Natural killer cell (primary cell): ENCODE data around the gene KRT85. TPM values are rescaled to one million over a fixed set of nuclear protein-coding genes. Genes with fewer than 3 reads are reported as not detected.

ENCODE experiments used
- ATAC-seq, 3 donors: fragments of 150-1000 bp in 2 of 3; fragments of 200-7000 bp in 1 of 3; cut with Tn5 transposase; 1 replicate in 1 of 3; 2 replicates in 2 of 3; pipeline ENCODE4 v1.10.0; 2021; ENCODE audit warnings: mild to moderate bottlenecking in 2 of 3, moderate library complexity in 2 of 3
- DNase-seq, 2 donors: peaks; one replicate each; pipeline versions ENCODE4 v3.0.0 to v3.0.0-alpha.2; 2013 to 2021; ENCODE audit warnings: mixed read lengths in 1 of 2
- H3K27ac ChIP-seq: one replicate; pipeline ENCODE4 v1.5.1; 2013; ENCODE audit warnings: mild to moderate bottlenecking, low read length
- H3K27me3 ChIP-seq: one replicate; pipeline ENCODE4 v1.6.1; 2013; ENCODE audit warnings: low read length; ENCODE audit not compliant: control insufficient read depth, insufficient read depth
- H3K36me3 ChIP-seq: one replicate; pipeline ENCODE4 v1.6.1; 2013; ENCODE audit warnings: low read length; ENCODE audit not compliant: control insufficient read depth, insufficient read depth
- H3K4me1 ChIP-seq: one replicate; pipeline ENCODE4 v1.6.1; 2013; ENCODE audit warnings: low read length; ENCODE audit not compliant: control insufficient read depth, insufficient read depth
- H3K4me3 ChIP-seq: one replicate; pipeline ENCODE4 v1.5.1; 2013; ENCODE audit warnings: low read length
- H3K9me3 ChIP-seq: one replicate; pipeline ENCODE4 v1.6.1; 2013; ENCODE audit warnings: low read length; ENCODE audit not compliant: control insufficient read depth, insufficient read depth
- H3K27ac Mint-ChIP-seq, 2 donors: one replicate each; pipeline ENCODE4 v1.8.0; 2022; ENCODE audit warnings: mild to moderate bottlenecking in 2 of 2, mixed read lengths in 2 of 2, moderate library complexity in 1 of 2
- H3K27me3 Mint-ChIP-seq, 2 donors: one replicate each; pipeline ENCODE4 v1.8.0; 2022; ENCODE audit warnings: low read depth in 2 of 2, mixed read lengths in 2 of 2
- H3K36me3 Mint-ChIP-seq: one replicate; pipeline ENCODE4 v1.8.0; 2022; ENCODE audit warnings: mixed read lengths
- H3K4me1 Mint-ChIP-seq, 2 donors: one replicate each; pipeline ENCODE4 v1.8.0; 2022; ENCODE audit warnings: mixed read lengths in 2 of 2
- H3K4me3 Mint-ChIP-seq: one replicate; pipeline ENCODE4 v1.8.0; 2022; ENCODE audit warnings: mild to moderate bottlenecking, moderate library complexity, mixed read lengths
- H3K9me3 Mint-ChIP-seq, 2 donors: one replicate each; pipeline ENCODE4 v1.8.0; 2022; ENCODE audit warnings: mixed read lengths in 2 of 2
- CTCF ChIP-seq: fragments of 200-600 bp; IDR thresholded peaks from one replicate; pipeline ENCODE4 v1.8.0; 2022; ENCODE audit warnings: antibody characterized with exemption
- WGBS: methylation state at CpG from one replicate; pipeline ENCODE4 v1.1.7; 2013; ENCODE audit warnings: missing lambda C conversion rate; ENCODE audit not compliant: insufficient coverage; 5-methylcytosine and 5-hydroxymethylcytosine counted together
- intact Hi-C: fragments of 100-400 bp; cut with micrococcal nuclease; formaldehyde crosslinking; loops from one replicate; pipeline ENCODE4 v1.14.2; 2022
- total RNA-seq, 4 donors: library from RNA; stranded (reverse); fragments of 120-200 nt in 1 of 4; gene quantifications; one replicate each; pipeline versions ENCODE4 v1.2.3 to v1.2.4, GENCODE V29; 2013 to 2022

KRT85 gene
- total RNA-seq, 3 donors from 2014 or later (not counting 1 experiment from before 2014, with no cell fraction given): not detected

GRCh38 chr12:52342781-52343490 is 24.3 kb downstream of the KRT85 start:
- no peaks in the 10 kb centered on the region for H3K36me3 ChIP-seq
- Mint-ChIP-seq H3K27me3 (peaks cover 60 to 74% of the 10 kb centered on the region in 2 donors), H3K36me3 (no peaks in the 10 kb centered on the region), H3K9me3 (no peaks in the 10 kb centered on the region), H3K4me3 (no peak overlapping the region), H3K4me1 (peaks cover 0 to 11% of the 10 kb centered on the region in 2 donors), H3K27ac (no peak overlapping the region)
- no peak overlapping the region for H3K27ac ChIP-seq
- DNase-seq: no peak
- no peaks in the 10 kb centered on the region for H3K4me1 ChIP-seq
- intact Hi-C loops: no loop called here
- peaks cover 3% of the 10 kb centered on the region for H3K9me3 ChIP-seq
- no peak for TF ChIP-seq CTCF
- no peak overlapping the region for H3K4me3 ChIP-seq
- H3K27me3 ChIP-seq: peaks cover 9% of the 10 kb centered on the region
- 81% methylated on average over 2 of the region's 2 CpGs for WGBS
- no peak for ATAC-seq

DNA sequence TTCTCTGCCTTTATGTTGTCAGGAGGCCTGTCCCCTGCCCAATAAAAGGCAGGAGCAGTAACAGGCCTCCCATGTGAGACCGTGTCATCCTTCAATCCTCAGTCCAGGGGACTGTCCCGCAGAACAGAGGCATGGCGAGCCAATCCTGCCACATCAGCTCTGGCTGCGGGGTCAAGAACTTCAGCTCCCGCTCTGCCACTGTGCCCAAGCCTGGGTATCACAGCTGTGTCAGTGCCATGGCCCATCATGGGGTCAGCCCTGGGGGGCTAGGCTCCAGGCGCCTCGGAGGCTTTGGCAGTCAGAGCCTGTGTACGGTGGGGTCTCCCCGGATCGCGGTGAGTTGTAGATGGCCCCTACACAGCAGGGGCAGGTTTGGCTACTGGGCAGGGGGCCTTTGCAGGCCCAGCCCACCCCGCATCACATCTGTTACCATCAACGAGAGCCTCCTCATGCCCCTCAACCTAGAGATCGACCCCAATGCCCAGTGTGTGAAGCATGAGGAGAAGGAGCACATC is 26.2 kb downstream of the KRT85 start:
- Histone ChIP-seq H3K27me3 (peaks cover 5% of the 10 kb centered on the region), H3K36me3 (no peaks in the 10 kb centered on the region), H3K4me1 (no peaks in the 10 kb centered on the region), H3K9me3 (peaks cover 3% of the 10 kb centered on the region), H3K4me3 (no peak overlapping the region), H3K27ac (no peak overlapping the region)
- WGBS: 92% methylated on average over 14 of the region's 14 CpGs
- peaks cover 59 to 60% of the 10 kb centered on the region in 2 donors for H3K27me3 Mint-ChIP-seq
- H3K4me1 Mint-ChIP-seq: peaks cover 0 to 4% of the 10 kb centered on the region in 2 donors
- H3K36me3 Mint-ChIP-seq: no peaks in the 10 kb centered on the region
- no peak overlapping the region for H3K4me3 Mint-ChIP-seq
- ATAC-seq (no peak), DNase-seq (no peak)
- intact Hi-C loops: no loop called here
- TF ChIP-seq CTCF: no peak
- H3K27ac Mint-ChIP-seq: no peak overlapping the region
- H3K9me3 Mint-ChIP-seq: peaks cover 0 to 4% of the 10 kb centered on the region in 2 donors

DNA sequence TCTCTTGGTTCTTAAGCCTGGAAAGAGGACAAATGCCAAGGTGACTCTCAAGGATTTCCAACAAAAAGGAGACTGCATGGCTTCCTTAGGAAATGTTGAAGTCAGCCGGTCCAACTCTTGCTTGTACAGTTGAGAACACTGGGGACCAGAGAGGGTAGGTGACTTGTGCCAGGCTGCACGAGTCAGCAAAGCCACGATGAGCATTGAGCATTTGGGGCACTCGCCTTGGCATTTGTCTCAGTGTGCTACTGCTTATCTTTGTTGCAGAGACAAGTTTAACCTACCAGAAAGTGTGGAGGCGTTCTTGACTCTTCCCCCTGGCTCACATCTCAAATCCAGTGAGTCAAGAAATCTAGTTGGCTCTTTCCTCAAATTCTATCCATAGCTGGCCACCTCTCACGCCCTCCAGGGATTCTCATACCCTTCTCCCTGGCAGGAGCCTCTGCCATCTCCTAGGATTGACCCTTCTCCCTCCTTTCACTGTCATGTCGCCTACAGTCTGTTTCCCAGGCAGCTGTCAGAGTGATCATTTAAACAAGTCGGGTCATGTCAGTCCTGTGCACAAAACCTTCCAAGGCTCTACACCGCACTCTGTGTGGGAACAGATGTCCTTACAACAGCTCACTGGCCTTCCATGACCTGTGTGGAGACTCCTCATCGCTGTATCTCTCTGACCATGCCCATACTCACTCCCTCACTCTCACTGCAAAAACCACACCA is 28.9 kb downstream of the KRT85 start:
- DNase-seq (no peak), ATAC-seq (no peak)
- H3K4me1 ChIP-seq: no peaks in the 10 kb centered on the region
- Mint-ChIP-seq H3K27ac (no peak overlapping the region), H3K4me3 (no peak overlapping the region), H3K4me1 (no peaks in the 10 kb centered on the region), H3K9me3 (peaks cover 0 to 4% of the 10 kb centered on the region in 2 donors), H3K27me3 (peaks cover 45 to 54% of the 10 kb centered on the region in 2 donors), H3K36me3 (no peaks in the 10 kb centered on the region)
- no peak overlapping the region for H3K4me3 ChIP-seq
- intact Hi-C loops: no loop called here
- H3K27me3 ChIP-seq: peaks cover 7% of the 10 kb centered on the region
- H3K36me3 ChIP-seq: no peaks in the 10 kb centered on the region
- peaks cover 3% of the 10 kb centered on the region for H3K9me3 ChIP-seq
- TF ChIP-seq CTCF: no peak
- 82% methylated on average over 10 of the region's 10 CpGs for WGBS
- H3K27ac ChIP-seq: no peak overlapping the region
